Nephron progenitor cell (in vitro differentiated cells): ENCODE data around the gene SIGLEC15.

Experiments
- DNase-seq: peaks from one replicate; pipeline ENCODE4 v3.0.0; 2021
- H3K27ac Mint-ChIP-seq: 2 replicates; pipeline ENCODE4 v1.8.0; 2021; ENCODE audit warnings: mild to moderate bottlenecking, moderate library complexity, mixed read lengths
- H3K27me3 Mint-ChIP-seq: 2 replicates; pipeline ENCODE4 v1.8.0; 2021; ENCODE audit warnings: mild to moderate bottlenecking, low read depth, mixed read lengths; ENCODE audit not compliant: poor library complexity
- H3K36me3 Mint-ChIP-seq: 2 replicates; pipeline ENCODE4 v1.8.0; 2021; ENCODE audit warnings: low read depth, mixed read lengths
- H3K4me1 Mint-ChIP-seq: 2 replicates; pipeline ENCODE4 v1.8.0; 2021; ENCODE audit warnings: mixed read lengths
- H3K4me3 Mint-ChIP-seq: 2 replicates; pipeline ENCODE4 v1.8.0; 2021; ENCODE audit warnings: mild to moderate bottlenecking, moderate library complexity, mixed read lengths
- H3K9me3 Mint-ChIP-seq: 2 replicates; pipeline ENCODE4 v1.8.0; 2021; ENCODE audit warnings: mild to moderate bottlenecking, moderate library complexity, mixed read lengths
- CTCF ChIP-seq: fragments of 200-600 bp; sonication (generic); IDR thresholded peaks from 2 replicates; pipeline ENCODE4 v1.5.0; 2021; ENCODE audit warnings: antibody characterized with exemption

Gene SIGLEC15

DNA sequence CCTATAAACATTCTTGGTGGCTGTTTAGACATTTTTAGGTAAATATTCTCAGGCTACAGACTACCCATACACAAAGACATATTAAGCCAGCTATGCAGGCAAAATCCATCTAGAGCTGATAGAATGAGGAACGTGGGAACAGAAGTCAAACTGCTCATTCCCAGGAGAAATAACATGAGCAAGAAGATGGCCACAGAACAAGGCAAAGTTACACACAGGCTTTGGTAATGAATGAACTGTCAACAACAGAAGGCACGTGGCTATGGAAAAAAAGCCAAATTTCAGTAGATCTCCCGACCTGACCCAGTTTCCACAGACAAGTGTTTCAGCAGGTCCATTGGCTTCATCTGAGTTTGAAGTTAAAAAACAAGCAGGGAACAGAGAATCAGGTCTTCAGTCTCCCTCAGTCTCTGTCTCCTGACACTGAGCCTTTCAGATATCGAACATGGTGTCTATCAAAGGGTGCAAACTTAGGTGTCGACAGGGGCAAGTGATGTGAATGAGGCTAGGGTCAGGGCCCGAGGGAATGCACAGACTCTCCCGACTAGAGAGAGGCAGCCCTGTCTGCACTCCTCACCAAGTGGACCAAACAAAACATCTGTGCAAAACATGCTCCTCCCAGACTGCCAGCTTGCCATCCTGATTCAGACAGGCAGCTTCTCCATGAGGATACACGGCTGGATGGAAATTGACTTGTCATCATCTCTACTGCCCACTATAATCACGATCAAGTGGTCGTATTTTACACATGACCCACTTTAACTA, 25.9 kb downstream of the SIGLEC15 start:
- peaks cover 7% of the 10 kb centered on the region for H3K4me1 Mint-ChIP-seq
- H3K36me3 Mint-ChIP-seq, result peaks cover 51% of the 10 kb centered on the region
- no peak overlapping the region for H3K4me3 Mint-ChIP-seq
- no peak for DNase-seq
- H3K27ac Mint-ChIP-seq, result peak overlapping the region; percentile 36
- no peak for TF ChIP-seq CTCF
- no peaks in the 10 kb centered on the region for H3K9me3 Mint-ChIP-seq
- H3K27me3 Mint-ChIP-seq, result peaks cover 4% of the 10 kb centered on the region

GRCh38 chr18:45852631-45853030, 27.2 kb downstream of the SIGLEC15 start:
- H3K27me3 Mint-ChIP-seq, result peaks cover 4% of the 10 kb centered on the region
- peaks cover 7% of the 10 kb centered on the region for H3K4me1 Mint-ChIP-seq
- H3K27ac Mint-ChIP-seq, result peak overlapping the region; percentile 62
- no peak for TF ChIP-seq CTCF
- no peaks in the 10 kb centered on the region for H3K9me3 Mint-ChIP-seq
- no peak overlapping the region for H3K4me3 Mint-ChIP-seq
- DNase-seq, result no peak
- peaks cover 60% of the 10 kb centered on the region for H3K36me3 Mint-ChIP-seq

DNA sequence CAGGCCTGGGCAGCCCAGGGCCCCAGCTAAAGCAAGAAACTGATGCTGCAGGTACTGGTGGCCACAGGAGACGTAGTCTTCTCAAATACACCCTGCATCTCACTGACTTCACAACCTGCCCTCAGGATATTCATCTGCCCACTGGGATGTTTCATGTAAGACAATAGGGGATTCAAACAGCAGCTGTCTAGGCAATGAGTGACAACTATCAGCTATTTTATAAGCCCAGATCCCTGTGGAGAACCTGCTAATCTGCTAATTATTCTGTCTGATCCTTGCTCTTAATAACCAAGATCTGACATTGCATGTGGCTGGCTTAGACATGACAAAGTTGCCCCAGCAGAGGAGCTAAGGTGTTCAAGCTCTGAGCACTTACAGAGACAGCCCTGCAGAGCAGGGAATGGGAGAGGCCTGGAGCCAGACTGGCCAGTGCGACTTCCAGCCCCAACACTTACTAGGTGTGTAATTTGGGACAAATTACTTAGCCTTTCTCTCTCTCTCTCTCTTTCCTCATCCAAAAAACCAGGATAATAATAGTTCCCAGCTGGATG, 28.6 kb downstream of the SIGLEC15 start:
- Mint-ChIP-seq H3K9me3 (no peaks in the 10 kb centered on the region), H3K4me3 (no peak overlapping the region), H3K4me1 (peaks cover 7% of the 10 kb centered on the region), H3K27ac (no peak overlapping the region), H3K27me3 (peaks cover 4% of the 10 kb centered on the region), H3K36me3 (peaks cover 67% of the 10 kb centered on the region)
- DNase-seq, result no peak
- TF ChIP-seq CTCF, result no peak

GRCh38 chr18:45856531-45856930, 31.1 kb downstream of the SIGLEC15 start:
- Mint-ChIP-seq H3K9me3 (no peaks in the 10 kb centered on the region), H3K36me3 (peaks cover 76% of the 10 kb centered on the region), H3K4me1 (peaks cover 3% of the 10 kb centered on the region), H3K4me3 (no peak overlapping the region), H3K27ac (no peak overlapping the region), H3K27me3 (no peaks in the 10 kb centered on the region)
- TF ChIP-seq CTCF, result no peak
- DNase-seq, result no peak

DNA sequence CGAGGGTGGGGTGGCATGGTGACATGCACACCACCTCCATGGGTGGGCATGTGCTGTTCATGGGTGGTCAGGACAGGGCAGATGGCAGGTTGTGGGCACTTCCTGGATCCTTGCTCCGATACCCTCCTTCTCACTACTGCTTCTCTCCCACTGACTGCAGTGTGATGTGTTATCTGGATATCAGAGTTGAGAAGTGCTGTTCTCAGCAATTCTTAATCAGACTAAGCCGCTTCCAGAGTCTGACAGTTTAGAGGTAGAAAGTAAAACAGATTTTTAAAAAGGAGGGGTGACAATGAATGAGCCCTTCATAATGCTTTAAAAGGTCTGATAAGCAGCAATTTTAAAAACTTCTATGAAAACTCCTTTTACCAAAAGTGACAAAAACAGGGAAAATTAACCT, 33.9 kb downstream of the SIGLEC15 start:
- H3K27ac Mint-ChIP-seq, result no peak overlapping the region
- no peak for TF ChIP-seq CTCF
- DNase-seq, result no peak
- H3K4me1 Mint-ChIP-seq, result no peaks in the 10 kb centered on the region
- H3K36me3 Mint-ChIP-seq, result peaks cover 88% of the 10 kb centered on the region
- H3K9me3 Mint-ChIP-seq, result peaks cover 6% of the 10 kb centered on the region
- no peak overlapping the region for H3K4me3 Mint-ChIP-seq
- H3K27me3 Mint-ChIP-seq, result no peaks in the 10 kb centered on the region

DNA sequence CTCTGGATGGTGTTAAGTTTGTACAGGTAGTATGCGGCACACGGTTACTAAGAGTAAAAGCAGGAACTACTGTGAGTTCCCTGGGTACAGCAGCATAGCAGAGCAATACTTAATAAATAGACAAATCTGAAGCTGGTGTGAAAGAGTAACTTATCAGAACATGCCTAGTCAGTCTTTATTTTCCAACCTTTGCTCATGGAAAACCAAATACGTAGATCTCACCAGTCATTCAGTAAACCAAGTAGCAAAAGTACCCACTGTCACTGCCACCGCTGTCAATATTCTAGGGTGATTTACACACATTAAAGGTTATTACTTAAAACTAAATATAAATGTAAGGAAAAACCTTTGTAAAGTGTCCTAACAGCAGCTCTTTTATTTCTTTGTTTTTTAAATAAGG, 35.0 kb downstream of the SIGLEC15 start:
- peaks cover 93% of the 10 kb centered on the region for H3K36me3 Mint-ChIP-seq
- DNase-seq, result no peak
- no peaks in the 10 kb centered on the region for H3K27me3 Mint-ChIP-seq
- no peaks in the 10 kb centered on the region for H3K4me1 Mint-ChIP-seq
- TF ChIP-seq CTCF, result no peak
- peaks cover 9% of the 10 kb centered on the region for H3K9me3 Mint-ChIP-seq
- no peak overlapping the region for H3K4me3 Mint-ChIP-seq
- peak overlapping the region; percentile 49 for H3K27ac Mint-ChIP-seq
